ENCODE data around the gene OR2AG2. TPM values are rescaled to one million over a fixed set of nuclear protein-coding genes. Genes with fewer than 3 reads are reported as not detected.

OR2AG2 gene
- total RNA-seq, 1 experiment from 2014 or later = 0.18 TPM

DNA sequence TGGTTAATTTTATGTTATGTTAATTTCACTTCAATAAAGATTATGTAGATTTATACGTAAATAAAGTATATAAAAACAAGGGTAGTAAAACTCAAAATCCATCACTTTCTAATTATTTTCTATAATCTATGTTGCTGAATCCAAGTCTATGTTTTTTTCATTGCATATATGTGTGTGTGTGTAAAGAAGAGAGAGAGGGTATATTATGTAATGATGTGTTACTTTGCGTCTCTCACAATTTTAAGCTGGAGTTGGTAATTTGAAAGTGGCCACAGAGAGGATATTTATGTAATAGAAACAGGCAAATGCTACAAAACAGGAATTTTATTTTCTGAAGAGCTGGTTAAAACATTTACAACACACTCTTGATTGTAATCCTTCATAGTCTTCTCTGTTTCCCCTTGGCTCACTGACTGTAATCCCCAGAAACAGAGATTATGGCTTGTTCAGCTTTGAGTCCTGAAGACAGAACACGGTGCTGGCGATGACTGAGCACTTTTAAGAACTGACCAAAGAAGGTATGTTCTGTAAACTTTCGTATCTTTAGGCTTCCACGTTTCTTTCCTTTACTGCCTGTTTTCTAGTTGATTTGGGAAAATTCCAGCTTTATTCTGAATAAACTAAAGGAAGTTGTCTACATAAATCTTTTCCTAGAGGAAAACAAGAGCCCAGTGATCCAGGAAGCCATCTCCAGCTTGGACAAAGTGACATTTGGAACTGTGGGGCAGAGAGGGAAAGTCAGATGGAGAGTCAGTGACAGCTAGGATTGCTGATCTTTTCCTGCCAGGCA lies 43.6 kb downstream of the OR2AG2 start:
- Histone ChIP-seq H3K27me3 (ENCODE audit: control insufficient read depth, insufficient read depth, low read length) (peaks cover 4% of the 10 kb centered on the region), H3K36me3 (ENCODE audit: control insufficient read depth, insufficient read depth, low read length) (no peaks in the 10 kb centered on the region), H3K4me3 (ENCODE audit: low read depth in 2 of 2, low read length in 2 of 2) (no peak overlapping the region), H3K4me1 (ENCODE audit: control insufficient read depth, insufficient read depth, low read length) (no peaks in the 10 kb centered on the region), H3K9me3 (ENCODE audit: control insufficient read depth, insufficient read depth, low read depth, low read length) (no peaks in the 10 kb centered on the region), H3K27ac (ENCODE audit: low read length) (no peak overlapping the region)
- POLR2A ChIA-PET = no interaction called here
- intact Hi-C loops (cut with micrococcal nuclease; ENCODE audit: unreplicated experiment) (no loop called here), in situ Hi-C loops (cut with HindIII; ENCODE audit: low pct_unique_long_range_greater_than_20kb, low sequenced_read_pairs) (no loop called here)
- DNase-seq (ENCODE audit: low read depth, low spot score) = no peak
- CTCF ChIA-PET = interaction anchor here (0.6 kb wide), 1 partner anchor 10 kb away, joined by 6 read pairs; no protein-coding TSS in a partner anchor
- TF ChIP-seq, protein P1, sequence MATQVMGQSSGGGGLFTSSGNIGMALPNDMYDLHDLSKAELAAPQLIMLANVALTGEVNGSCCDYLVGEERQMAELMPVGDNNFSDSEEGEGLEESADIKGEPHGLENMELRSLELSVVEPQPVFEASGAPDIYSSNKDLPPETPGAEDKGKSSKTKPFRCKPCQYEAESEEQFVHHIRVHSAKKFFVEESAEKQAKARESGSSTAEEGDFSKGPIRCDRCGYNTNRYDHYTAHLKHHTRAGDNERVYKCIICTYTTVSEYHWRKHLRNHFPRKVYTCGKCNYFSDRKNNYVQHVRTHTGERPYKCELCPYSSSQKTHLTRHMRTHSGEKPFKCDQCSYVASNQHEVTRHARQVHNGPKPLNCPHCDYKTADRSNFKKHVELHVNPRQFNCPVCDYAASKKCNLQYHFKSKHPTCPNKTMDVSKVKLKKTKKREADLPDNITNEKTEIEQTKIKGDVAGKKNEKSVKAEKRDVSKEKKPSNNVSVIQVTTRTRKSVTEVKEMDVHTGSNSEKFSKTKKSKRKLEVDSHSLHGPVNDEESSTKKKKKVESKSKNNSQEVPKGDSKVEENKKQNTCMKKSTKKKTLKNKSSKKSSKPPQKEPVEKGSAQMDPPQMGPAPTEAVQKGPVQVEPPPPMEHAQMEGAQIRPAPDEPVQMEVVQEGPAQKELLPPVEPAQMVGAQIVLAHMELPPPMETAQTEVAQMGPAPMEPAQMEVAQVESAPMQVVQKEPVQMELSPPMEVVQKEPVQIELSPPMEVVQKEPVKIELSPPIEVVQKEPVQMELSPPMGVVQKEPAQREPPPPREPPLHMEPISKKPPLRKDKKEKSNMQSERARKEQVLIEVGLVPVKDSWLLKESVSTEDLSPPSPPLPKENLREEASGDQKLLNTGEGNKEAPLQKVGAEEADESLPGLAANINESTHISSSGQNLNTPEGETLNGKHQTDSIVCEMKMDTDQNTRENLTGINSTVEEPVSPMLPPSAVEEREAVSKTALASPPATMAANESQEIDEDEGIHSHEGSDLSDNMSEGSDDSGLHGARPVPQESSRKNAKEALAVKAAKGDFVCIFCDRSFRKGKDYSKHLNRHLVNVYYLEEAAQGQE (IDR thresholded peaks at IDR 0.05; ENCODE audit: insufficient read depth in 1 of 2, low read depth in 2 of 2, low read length in 1 of 2) = no peak
- TF ChIP-seq CTCF (IDR thresholded peaks at IDR 0.05) (no peak), SIN3A (IDR thresholded peaks at IDR 0.05; ENCODE audit: borderline replicate concordance, insufficient read depth, low read depth, low read length) (no peak), TCF7L2 (IDR thresholded peaks at IDR 0.05; ENCODE audit: low read depth, low read length) (no peak), POLR2AphosphoS5 (IDR thresholded peaks at IDR 0.05; ENCODE audit: low read depth, low read length) (no peak)
- no peak for ATAC-seq
- BruUV-seq (replicated peaks) = no TSS peak

- CTCF ChIA-PET = no interaction called here
- intact Hi-C loops (cut with micrococcal nuclease; ENCODE audit: unreplicated experiment) (no loop called here), in situ Hi-C loops (cut with HindIII; ENCODE audit: low pct_unique_long_range_greater_than_20kb, low sequenced_read_pairs) (no loop called here)
- POLR2A ChIA-PET = no interaction called here
- TF ChIP-seq, protein P1 (IDR thresholded peaks at IDR 0.05; ENCODE audit: insufficient read depth in 1 of 2, low read depth in 2 of 2, low read length in 1 of 2) = no peak
- TF ChIP-seq CTCF (IDR thresholded peaks at IDR 0.05) = no peak
- TF ChIP-seq POLR2AphosphoS5 (IDR thresholded peaks at IDR 0.05; ENCODE audit: low read depth, low read length) = no peak
- TF ChIP-seq SIN3A (IDR thresholded peaks at IDR 0.05; ENCODE audit: borderline replicate concordance, insufficient read depth, low read depth, low read length) = no peak
- no peak for TF ChIP-seq TCF7L2 (IDR thresholded peaks at IDR 0.05; ENCODE audit: low read depth, low read length)
- peaks cover 8% of the 10 kb centered on the region for H3K27me3 ChIP-seq (ENCODE audit: control insufficient read depth, insufficient read depth, low read length)
- H3K36me3 ChIP-seq (ENCODE audit: control insufficient read depth, insufficient read depth, low read length) = no peaks in the 10 kb centered on the region
- no peaks in the 10 kb centered on the region for H3K4me1 ChIP-seq (ENCODE audit: control insufficient read depth, insufficient read depth, low read length)
- no peak overlapping the region for H3K4me3 ChIP-seq (ENCODE audit: low read depth in 2 of 2, low read length in 2 of 2)
- DNase-seq (ENCODE audit: low read depth, low spot score) = no peak
- ATAC-seq = no peak
- BruUV-seq (replicated peaks) = no TSS peak
- no peak overlapping the region for H3K27ac ChIP-seq (ENCODE audit: low read length)
- no peaks in the 10 kb centered on the region for H3K9me3 ChIP-seq (ENCODE audit: control insufficient read depth, insufficient read depth, low read depth, low read length)
Observed at GRCh38 chr11:6725386-6725896, 46.3 kb downstream of the OR2AG2 start.

All from Panc1 (cell line).